Measurements from ENCODE around the gene TENM4.

TENM4 gene

DNA sequence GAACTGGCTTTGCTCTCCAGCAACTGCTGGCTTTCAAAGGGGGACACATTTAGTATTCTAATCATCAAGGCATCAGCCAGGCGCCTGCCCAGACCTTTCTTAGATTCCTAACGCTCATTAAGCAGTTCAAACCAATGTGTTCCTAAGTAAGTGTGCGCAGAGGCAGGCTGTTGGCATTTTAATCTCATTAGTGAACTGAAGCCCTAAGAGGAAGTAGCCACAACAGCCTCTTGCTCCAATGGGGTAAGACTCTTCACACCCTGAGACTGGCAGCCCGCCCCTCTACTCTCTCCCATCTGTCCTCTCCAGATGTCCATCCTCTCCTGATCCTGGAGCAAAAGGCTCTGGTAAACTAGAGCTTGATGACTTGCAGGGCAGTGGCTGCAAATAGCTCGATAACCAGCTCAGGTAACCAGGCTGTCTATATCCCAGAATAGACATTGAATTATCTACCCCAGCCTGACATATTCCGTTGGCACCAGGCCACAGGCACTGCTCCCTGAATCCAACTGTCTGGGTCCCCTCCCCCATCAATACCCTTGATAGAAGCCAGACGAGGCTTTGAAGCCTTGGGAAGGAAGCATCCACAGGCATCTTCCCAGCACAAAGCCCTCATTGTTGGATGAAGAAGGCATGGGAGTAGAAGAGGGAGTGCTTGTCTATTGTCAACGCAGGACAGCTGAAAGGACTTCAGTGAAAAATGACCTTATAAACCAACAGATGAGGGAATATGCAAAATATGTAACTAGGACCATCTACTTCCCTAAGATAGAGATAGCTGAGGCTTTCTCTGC lies 321.1 kb downstream of the TENM4 start:
- H3K4me3 ChIP-seq (ENCODE audit: control insufficient read depth, low read depth, low read length): no peak overlapping the region
- TF ChIP-seq, protein P1, sequence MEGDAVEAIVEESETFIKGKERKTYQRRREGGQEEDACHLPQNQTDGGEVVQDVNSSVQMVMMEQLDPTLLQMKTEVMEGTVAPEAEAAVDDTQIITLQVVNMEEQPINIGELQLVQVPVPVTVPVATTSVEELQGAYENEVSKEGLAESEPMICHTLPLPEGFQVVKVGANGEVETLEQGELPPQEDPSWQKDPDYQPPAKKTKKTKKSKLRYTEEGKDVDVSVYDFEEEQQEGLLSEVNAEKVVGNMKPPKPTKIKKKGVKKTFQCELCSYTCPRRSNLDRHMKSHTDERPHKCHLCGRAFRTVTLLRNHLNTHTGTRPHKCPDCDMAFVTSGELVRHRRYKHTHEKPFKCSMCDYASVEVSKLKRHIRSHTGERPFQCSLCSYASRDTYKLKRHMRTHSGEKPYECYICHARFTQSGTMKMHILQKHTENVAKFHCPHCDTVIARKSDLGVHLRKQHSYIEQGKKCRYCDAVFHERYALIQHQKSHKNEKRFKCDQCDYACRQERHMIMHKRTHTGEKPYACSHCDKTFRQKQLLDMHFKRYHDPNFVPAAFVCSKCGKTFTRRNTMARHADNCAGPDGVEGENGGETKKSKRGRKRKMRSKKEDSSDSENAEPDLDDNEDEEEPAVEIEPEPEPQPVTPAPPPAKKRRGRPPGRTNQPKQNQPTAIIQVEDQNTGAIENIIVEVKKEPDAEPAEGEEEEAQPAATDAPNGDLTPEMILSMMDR (IDR thresholded peaks at IDR 0.05; ENCODE audit: control insufficient read depth, insufficient read depth, low read depth, low read length, missing control alignments): no peak
- no peak for DNase-seq (ENCODE audit: low read depth)

- TF ChIP-seq, protein P1 (IDR thresholded peaks at IDR 0.05; ENCODE audit: control insufficient read depth, insufficient read depth, low read depth, low read length, missing control alignments): no peak
Observed at GRCh38 chr11:79117488-79117887, 323.3 kb downstream of the TENM4 start.

GRCh38 chr11:79116600-79116999 lies 324.2 kb downstream of the TENM4 start:
- H3K4me3 ChIP-seq (ENCODE audit: control insufficient read depth, low read depth, low read length): no peak overlapping the region
- DNase-seq (ENCODE audit: low read depth): no peak
- TF ChIP-seq, protein P1 (IDR thresholded peaks at IDR 0.05; ENCODE audit: control insufficient read depth, insufficient read depth, low read depth, low read length, missing control alignments): no peak

More at GRCh38 chr11:79117488-79117887, 323.3 kb downstream of the TENM4 start:
- no peak for DNase-seq (ENCODE audit: low read depth)
- H3K4me3 ChIP-seq (ENCODE audit: control insufficient read depth, low read depth, low read length): no peak overlapping the region

GRCh38 chr11:79113054-79113690 lies 327.7 kb downstream of the TENM4 start:
- no peak for DNase-seq (ENCODE audit: low read depth)
- H3K4me3 ChIP-seq (ENCODE audit: control insufficient read depth, low read depth, low read length): no peak overlapping the region
- TF ChIP-seq, protein P1 (IDR thresholded peaks at IDR 0.05; ENCODE audit: control insufficient read depth, insufficient read depth, low read depth, low read length, missing control alignments): no peak

DNA sequence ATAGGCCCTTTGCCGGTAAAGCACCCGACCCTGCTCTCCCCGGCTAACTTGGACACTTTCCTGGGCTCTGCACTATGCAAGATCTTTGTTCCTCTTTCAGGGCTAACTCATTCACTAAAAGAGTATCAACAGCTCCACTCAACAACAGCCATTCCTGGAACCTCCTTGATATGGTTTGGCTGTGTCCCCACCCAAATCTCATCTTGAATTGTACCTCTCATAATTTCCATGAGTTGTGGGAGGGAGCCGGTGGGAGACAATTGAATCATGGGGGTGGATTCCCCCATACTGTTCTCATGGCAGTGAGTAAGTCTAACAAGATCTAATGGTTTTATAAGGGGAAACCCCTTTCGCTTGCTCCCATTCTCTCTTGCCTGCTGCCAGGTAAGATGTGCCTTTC lies 330.0 kb downstream of the TENM4 start:
- no peak overlapping the region for H3K4me3 ChIP-seq (ENCODE audit: control insufficient read depth, low read depth, low read length)
- TF ChIP-seq, protein P1 (IDR thresholded peaks at IDR 0.05; ENCODE audit: control insufficient read depth, insufficient read depth, low read depth, low read length, missing control alignments): no peak
- DNase-seq (ENCODE audit: low read depth): no peak

GRCh38 chr11:79110321-79110720 lies 330.5 kb downstream of the TENM4 start:
- H3K4me3 ChIP-seq (ENCODE audit: control insufficient read depth, low read depth, low read length): no peak overlapping the region
- TF ChIP-seq, protein P1 (IDR thresholded peaks at IDR 0.05; ENCODE audit: control insufficient read depth, insufficient read depth, low read depth, low read length, missing control alignments): no peak
- DNase-seq (ENCODE audit: low read depth): no peak
